Loucy (cell line): Measurements from ENCODE around the gene MAST4.

Experiments used
- H2AFZ ChIP-seq: fragments of 200-600 bp; sonication (generic); 2 replicates; pipeline ENCODE4 v1.6.0; 2016; ENCODE audit warnings: antibody characterized with exemption, mild to moderate bottlenecking, low read length, moderate library complexity
- H3F3A ChIP-seq: fragments of 200-600 bp; 2 replicates; pipeline ENCODE4 v1.6.0; 2016; ENCODE audit warnings: antibody characterized with exemption, low read depth, mild to moderate bottlenecking
- H3K27me3 ChIP-seq: fragments of 200-600 bp; sonication (generic); 2 replicates; pipeline ENCODE4 v1.6.1; 2014; ENCODE audit warnings: low read length, mild to moderate bottlenecking; ENCODE audit not compliant: insufficient read depth, poor library complexity, severe bottlenecking
- H3K36me3 ChIP-seq: fragments of 200-600 bp; sonication (generic); 2 replicates; pipeline ENCODE4 v1.6.1; 2016; ENCODE audit warnings: low read length; ENCODE audit not compliant: insufficient read depth
- H3K4me1 ChIP-seq: fragments of 200-600 bp; sonication (generic); 2 replicates; pipeline ENCODE4 v1.5.1; 2014; ENCODE audit warnings: low read length, mild to moderate bottlenecking; ENCODE audit not compliant: insufficient read depth, poor library complexity, severe bottlenecking
- H3K4me2 ChIP-seq: fragments of 200-600 bp; sonication (generic); 2 replicates; pipeline ENCODE4 v1.6.0; 2014; ENCODE audit warnings: antibody characterized with exemption, low read length, low read depth, mild to moderate bottlenecking; ENCODE audit not compliant: poor library complexity, severe bottlenecking
- H3K4me3 ChIP-seq: fragments of 200-600 bp; sonication (generic); 2 replicates; pipeline ENCODE4 v1.5.1; 2014; ENCODE audit warnings: low read length, mild to moderate bottlenecking, mixed read lengths; ENCODE audit not compliant: poor library complexity, severe bottlenecking
- H3K79me2 ChIP-seq: fragments of 200-600 bp; sonication (generic); 2 replicates; pipeline ENCODE4 v1.6.1; 2014; ENCODE audit warnings: low read length; ENCODE audit not compliant: insufficient read depth
- H3K9ac ChIP-seq: fragments of 200-600 bp; sonication (generic); 2 replicates; pipeline ENCODE4 v1.6.0; 2014; ENCODE audit warnings: mild to moderate bottlenecking, low read depth, low read length, moderate library complexity; ENCODE audit not compliant: poor library complexity, severe bottlenecking
- H3K9me2 ChIP-seq: fragments of 200-600 bp; sonication (generic); replicated peaks from 2 replicates; pipeline ENCODE4 v1.6.1; 2016; ENCODE audit warnings: low read depth, low read length, mixed read lengths
- H3K9me3 ChIP-seq: fragments of 200-600 bp; sonication (generic); 2 replicates; pipeline ENCODE4 v1.6.1; 2014; ENCODE audit warnings: mild to moderate bottlenecking, antibody characterized with exemption, low read length, low read depth; ENCODE audit not compliant: insufficient read depth
- H4K20me1 ChIP-seq: fragments of 200-600 bp; sonication (generic); 2 replicates; pipeline ENCODE4 v1.6.0; 2014; ENCODE audit warnings: antibody characterized with exemption, low read length, mild to moderate bottlenecking; ENCODE audit not compliant: insufficient read depth, poor library complexity, severe bottlenecking
- CTCF ChIP-seq: fragments of 200-600 bp; sonication (generic); conservative IDR thresholded peaks from 2 replicates; pipeline ENCODE4 v1.5.1; 2014; ENCODE audit warnings: mild to moderate bottlenecking, antibody characterized with exemption, low read length
- EZH2phosphoT487 ChIP-seq: fragments of 200-600 bp; IDR thresholded peaks from 2 replicates; pipeline ENCODE4 v1.6.1; 2018; ENCODE audit warnings: antibody characterized with exemption, mild to moderate bottlenecking, moderate library complexity, borderline replicate concordance

The MAST4 gene

GRCh38 chr5:67065237-67065636 lies 469.0 kb downstream of the MAST4 start:
- Histone ChIP-seq H3K36me3 (peaks cover 7% of the 10 kb centered on the region; the same call in 1 of the 2 replicates), H3K4me2 (no peak overlapping the region), H4K20me1 (no peaks in the 10 kb centered on the region), H3K9me3 (no peaks in the 10 kb centered on the region), H3K27me3 (no peaks in the 10 kb centered on the region), H2AFZ (no peak overlapping the region), H3K9me2 (no peaks in the 10 kb centered on the region), H3K9ac (no peak overlapping the region), H3K4me1 (peaks cover 34% of the 10 kb centered on the region), H3K79me2 (peaks cover 33% of the 10 kb centered on the region), H3F3A (no peaks in the 10 kb centered on the region), H3K4me3 (no peak overlapping the region)
- TF ChIP-seq CTCF (no peak), EZH2phosphoT487 (no peak)

GRCh38 chr5:67065696-67066095 lies 469.5 kb downstream of the MAST4 start:
- peaks cover 30% of the 10 kb centered on the region for H3K79me2 ChIP-seq
- H3K4me3 ChIP-seq: no peak overlapping the region
- no peak overlapping the region for H3K9ac ChIP-seq
- no peak for TF ChIP-seq EZH2phosphoT487
- TF ChIP-seq CTCF: no peak
- no peaks in the 10 kb centered on the region for H4K20me1 ChIP-seq
- H3K9me3 ChIP-seq: no peaks in the 10 kb centered on the region
- H3K9me2 ChIP-seq: no peaks in the 10 kb centered on the region
- no peak overlapping the region for H2AFZ ChIP-seq
- no peaks in the 10 kb centered on the region for H3F3A ChIP-seq
- no peaks in the 10 kb centered on the region for H3K27me3 ChIP-seq
- H3K4me2 ChIP-seq: no peak overlapping the region
- peaks cover 7% of the 10 kb centered on the region; the same call in 1 of the 2 replicates for H3K36me3 ChIP-seq
- peaks cover 36% of the 10 kb centered on the region for H3K4me1 ChIP-seq

GRCh38 chr5:67066815-67067214 lies 470.6 kb downstream of the MAST4 start:
- Histone ChIP-seq H2AFZ (no peak overlapping the region), H3K79me2 (peaks cover 22% of the 10 kb centered on the region), H3F3A (no peaks in the 10 kb centered on the region), H3K4me3 (no peak overlapping the region), H3K9me2 (no peaks in the 10 kb centered on the region), H3K9me3 (no peaks in the 10 kb centered on the region), H3K4me2 (no peak overlapping the region), H4K20me1 (no peaks in the 10 kb centered on the region), H3K27me3 (no peaks in the 10 kb centered on the region), H3K4me1 (peaks cover 30% of the 10 kb centered on the region), H3K9ac (no peak overlapping the region), H3K36me3 (peaks cover 7% of the 10 kb centered on the region; the same call in 1 of the 2 replicates)
- TF ChIP-seq CTCF (no peak), EZH2phosphoT487 (no peak)
